Calu3 (cell line): ENCODE measurements around the gene SLC12A4. TPM values are rescaled to one million over a fixed set of nuclear protein-coding genes. Genes with fewer than 3 reads are reported as not detected.

Source experiments
- BruUV-seq: library from RNA; stranded (reverse); fragments of 400-500 nt; replicated peaks from 2 replicates; lab custom pipeline; 2021; lab: Mats Ljungman, UMichigan
- CTCF ChIA-PET: fragments of 300-600 bp; sonication (Branson Sonifier 250); formaldehyde crosslinking; loops from one replicate; lab custom pipeline; 2022; ENCODE audit warnings: antibody characterized with exemption; lab: Charles Lee
- DNase-seq: peaks from one replicate; pipeline ENCODE4 v3.0.0; 2022
- H3K27ac Mint-ChIP-seq: one replicate; pipeline ENCODE4 v1.8.0; 2022; ENCODE audit warnings: mixed read lengths; ENCODE audit not compliant: unreplicated experiment
- H3K27me3 Mint-ChIP-seq: one replicate; pipeline ENCODE4 v1.8.0; 2022; ENCODE audit warnings: mixed read lengths; ENCODE audit not compliant: unreplicated experiment
- H3K36me3 Mint-ChIP-seq: one replicate; pipeline ENCODE4 v1.8.0; 2022; ENCODE audit warnings: mild to moderate bottlenecking, moderate library complexity, mixed read lengths; ENCODE audit not compliant: insufficient read depth, unreplicated experiment
- H3K4me1 Mint-ChIP-seq: one replicate; pipeline ENCODE4 v1.8.0; 2022; ENCODE audit warnings: mild to moderate bottlenecking, low read depth, mixed read lengths; ENCODE audit not compliant: unreplicated experiment
- H3K4me3 Mint-ChIP-seq: one replicate; pipeline ENCODE4 v1.8.0; 2022; ENCODE audit warnings: mild to moderate bottlenecking, low read depth, moderate library complexity, mixed read lengths; ENCODE audit not compliant: unreplicated experiment
- H3K9me3 Mint-ChIP-seq: one replicate; pipeline ENCODE4 v1.8.0; 2022; ENCODE audit warnings: low read depth, mixed read lengths; ENCODE audit not compliant: unreplicated experiment
- CTCF ChIP-seq: fragments of 200-600 bp; IDR thresholded peaks from one replicate; pipeline ENCODE4 v1.8.0; 2022; ENCODE audit warnings: antibody characterized with exemption; ENCODE audit not compliant: unreplicated experiment
- intact Hi-C: fragments of 100-400 bp; cut with micrococcal nuclease; formaldehyde crosslinking; loops from one replicate; pipeline ENCODE4 v1.10.0; 2022; ENCODE audit not compliant: unreplicated experiment
- total RNA-seq: library from RNA; stranded (reverse); gene quantifications from 2 replicates; pipeline ENCODE4 v1.2.3, GENCODE V29; 2022

Gene SLC12A4
- total RNA-seq, 1 experiment from 2014 or later = 38.0 TPM

GRCh38 chr16:67935402-67936123, 32.9 kb downstream of the SLC12A4 start:
- BruUV-seq = no TSS peak
- TF ChIP-seq CTCF = no peak
- peak; percentile 99 for DNase-seq
- Mint-ChIP-seq H3K4me1 (peaks cover 26% of the 10 kb centered on the region), H3K4me3 (peak overlapping the region; percentile 87), H3K27me3 (no peaks in the 10 kb centered on the region), H3K9me3 (no peaks in the 10 kb centered on the region), H3K27ac (peak overlapping the region; percentile 92), H3K36me3 (peaks cover 81% of the 10 kb centered on the region)
- intact Hi-C loops = no loop called here
- CTCF ChIA-PET = interaction anchor here (0.6 to 1.7 kb wide), 8 partner anchors 16 to 414 kb away, joined by 3 to 8 read pairs (median 4); partner anchors contain the start of genes NFATC3, RANBP10 and TSNAXIP1

GRCh38 chr16:67935101-67935401, 33.4 kb downstream of the SLC12A4 start:
- Mint-ChIP-seq H3K4me1 (peaks cover 26% of the 10 kb centered on the region), H3K36me3 (peaks cover 76% of the 10 kb centered on the region), H3K4me3 (peak overlapping the region; percentile 87), H3K9me3 (no peaks in the 10 kb centered on the region), H3K27ac (peak overlapping the region; percentile 92), H3K27me3 (no peaks in the 10 kb centered on the region)
- no TSS peak for BruUV-seq
- CTCF ChIA-PET = interaction anchor here (0.6 to 1.7 kb wide), 7 partner anchors 37 to 414 kb away, joined by 3 to 8 read pairs (median 4); partner anchors contain the start of genes NFATC3, RANBP10 and TSNAXIP1
- intact Hi-C loops = no loop called here
- TF ChIP-seq CTCF = no peak
- DNase-seq = no peak

- Mint-ChIP-seq H3K27me3 (no peaks in the 10 kb centered on the region), H3K4me3 (peak overlapping the region; percentile 87), H3K36me3 (peaks cover 75% of the 10 kb centered on the region), H3K27ac (peak overlapping the region; percentile 92), H3K4me1 (peaks cover 26% of the 10 kb centered on the region), H3K9me3 (no peaks in the 10 kb centered on the region)
- TF ChIP-seq CTCF = no peak
- no TSS peak for BruUV-seq
- CTCF ChIA-PET = interaction anchor here (1.3 kb wide), 1 partner anchor 262 kb away, joined by 3 read pairs; no protein-coding TSS in a partner anchor
- DNase-seq = no peak
- intact Hi-C loops = no loop called here
Measured at GRCh38 chr16:67934306-67935100, 33.9 kb downstream of the SLC12A4 start.

GRCh38 chr16:67933805-67934204, 34.6 kb downstream of the SLC12A4 start:
- Mint-ChIP-seq H3K9me3 (no peaks in the 10 kb centered on the region), H3K27ac (no peak overlapping the region), H3K4me3 (peak overlapping the region; percentile 2), H3K4me1 (peaks cover 26% of the 10 kb centered on the region), H3K27me3 (no peaks in the 10 kb centered on the region), H3K36me3 (peaks cover 70% of the 10 kb centered on the region)
- intact Hi-C loops = no loop called here
- CTCF ChIA-PET = interaction anchor here (1.3 kb wide), 1 partner anchor 261 kb away, joined by 3 read pairs; no protein-coding TSS in a partner anchor
- no peak for DNase-seq
- no TSS peak for BruUV-seq
- TF ChIP-seq CTCF = no peak
